K562 (cell line): ENCODE results near the gene PITX1. TPM values are rescaled to one million over a fixed set of nuclear protein-coding genes. Genes with fewer than 3 reads are reported as not detected.

Experiments used
- CBFA2T2 ChIP-seq: fragments of 450-650 bp; conservative IDR thresholded peaks from 2 replicates; pipeline ENCODE4 v1.6.1; 2017; ENCODE audit warnings: mild to moderate bottlenecking
- ETV5 ChIP-seq: sonication (generic); formaldehyde crosslinking; IDR thresholded peaks from 2 replicates; pipeline ENCODE4 v1.4.0; 2020; ENCODE audit warnings: low read depth, mild to moderate bottlenecking, missing genetic modification reagents
- FOXM1 ChIP-seq, 2 experiments: fragments of 450-650 bp in 1 of 2; sonication (generic) in 1 of 2; formaldehyde crosslinking in 1 of 2; IDR thresholded peaks; 2 replicates each; pipeline versions ENCODE4 v1.6.1 to v1.9.0; 2017 to 2022; ENCODE audit warnings: low read depth in 2 of 2, mild to moderate bottlenecking in 2 of 2, missing genetic modification reagents in 1 of 2, moderate library complexity in 1 of 2
- HNRNPK ChIP-seq: fragments of 200-400 bp; formaldehyde crosslinking; IDR thresholded peaks from one replicate; pipeline ENCODE4 v1.6.1; 2018; ENCODE audit warnings: mild to moderate bottlenecking, low read depth, low read length; ENCODE audit not compliant: poor library complexity, severe bottlenecking
- KDM1A ChIP-seq, 2 experiments: fragments of 450-650 bp; IDR thresholded peaks; 2 replicates each; pipeline ENCODE4 v1.6.1; 2016; ENCODE audit warnings: mild to moderate bottlenecking in 2 of 2
- MAZ ChIP-seq, 2 experiments: fragments of 450-650 bp in 1 of 2; sonication (generic) in 1 of 2; formaldehyde crosslinking; IDR thresholded peaks in 1 of 2; conservative IDR thresholded peaks in 1 of 2; 2 replicates each; pipeline versions ENCODE4 v1.4.0 to v1.5.0; 2020; ENCODE audit warnings: mild to moderate bottlenecking in 1 of 2, missing genetic modification reagents in 1 of 2
- NR1H2 ChIP-seq: sonication (generic); formaldehyde crosslinking; IDR thresholded peaks from 2 replicates; pipeline ENCODE4 v1.4.0; 2020; ENCODE audit warnings: mild to moderate bottlenecking, missing genetic modification reagents
- RCOR1 ChIP-seq, 2 experiments: IDR thresholded peaks; 2 replicates each; pipeline ENCODE4 v1.6.1; 2012; ENCODE audit warnings: low read depth in 2 of 2, low read length in 2 of 2, borderline replicate concordance in 1 of 2, improper control_type of control experiment in 1 of 2
- SIN3B ChIP-seq: fragments of 450-650 bp; IDR thresholded peaks from 2 replicates; pipeline ENCODE4 v1.6.1; 2017; ENCODE audit warnings: low read depth, mild to moderate bottlenecking, moderate library complexity
- SPI1 ChIP-seq: IDR thresholded peaks from 2 replicates; pipeline ENCODE4 v1.6.1; 2011; ENCODE audit warnings: low read depth, low read length, control low read depth, borderline replicate concordance
- STAT5A ChIP-seq: IDR thresholded peaks from 2 replicates; pipeline ENCODE4 v1.6.1; 2012; ENCODE audit warnings: low read length, inconsistent platforms, borderline replicate concordance
- TFAM ChIP-seq: fragments of 250-450 bp; sonication (Bioruptor Pico); conservative IDR thresholded peaks from 2 replicates; pipeline ENCODE4 v1.5.0; 2021; ENCODE audit warnings: mild to moderate bottlenecking, moderate library complexity
- XRCC4 ChIP-seq: IDR thresholded peaks from one replicate; pipeline ENCODE4 v1.6.1; 2011; ENCODE audit not compliant: insufficient read depth, insufficient read length; ENCODE audit errors: extremely low read depth
- ZNF551 ChIP-seq: fragments of 250-450 bp; sonication (Bioruptor Pico); IDR thresholded peaks from 2 replicates; pipeline ENCODE4 v1.5.0; 2021; ENCODE audit warnings: mild to moderate bottlenecking, moderate library complexity
- polyA plus RNA-seq, 8 experiments: library from polyadenylated mRNA; depleted of rRNA in 4 of 8; stranded (reverse) in 5 of 8; unstranded in 3 of 8; fragments of >200 nt; fragmentation: Nextera tagmentation in 2 of 8; fragmentation: Illumina TruSeq in 1 of 8; extraction: Ambion mirVana in 2 of 8; extraction: Trizol in 1 of 8; gene quantifications; 2 replicates each; pipeline versions ENCODE4 v1.2.1 to v1.2.3, GENCODE V29; 2011 to 2014; ENCODE audit warnings: inconsistent platforms in 1 of 8, missing spikeins in 1 of 8
- total RNA-seq, 7 experiments: library from RNA; depleted of rRNA in 6 of 7; stranded (reverse); fragments of >200 nt in 6 of 7; fragmentation: Illumina TruSeq in 2 of 7; extraction: Trizol in 2 of 7; gene quantifications; 2 replicates each; pipeline versions ENCODE4 v1.2.1 to v1.2.3, GENCODE V29; 2011 to 2021; ENCODE audit warnings: low replicate concordance in 1 of 7
- TF ChIP-seq, protein P1 (sequence below): fragments of 450-650 bp; IDR thresholded peaks from 2 replicates; pipeline ENCODE4 v1.6.1; 2016
- TF ChIP-seq, protein P2 (sequence below), 2 experiments: fragments of 450-650 bp in 1 of 2; sonication (generic) in 1 of 2; formaldehyde crosslinking in 1 of 2; IDR thresholded peaks in 1 of 2; conservative IDR thresholded peaks in 1 of 2; 2 replicates each; pipeline versions ENCODE4 v1.6.1 to v1.8.1; 2016 to 2023; ENCODE audit warnings: mild to moderate bottlenecking in 2 of 2, moderate library complexity in 2 of 2, inconsistent platforms in 1 of 2, missing genetic modification reagents in 1 of 2

Gene PITX1
- total and polyA plus RNA-seq, 9 of the 15 experiments (the other 6 are each of a cell fraction or from before 2014, with no cell fraction given), result 0.13 to 88.2 (median 24.9) TPM

DNA sequence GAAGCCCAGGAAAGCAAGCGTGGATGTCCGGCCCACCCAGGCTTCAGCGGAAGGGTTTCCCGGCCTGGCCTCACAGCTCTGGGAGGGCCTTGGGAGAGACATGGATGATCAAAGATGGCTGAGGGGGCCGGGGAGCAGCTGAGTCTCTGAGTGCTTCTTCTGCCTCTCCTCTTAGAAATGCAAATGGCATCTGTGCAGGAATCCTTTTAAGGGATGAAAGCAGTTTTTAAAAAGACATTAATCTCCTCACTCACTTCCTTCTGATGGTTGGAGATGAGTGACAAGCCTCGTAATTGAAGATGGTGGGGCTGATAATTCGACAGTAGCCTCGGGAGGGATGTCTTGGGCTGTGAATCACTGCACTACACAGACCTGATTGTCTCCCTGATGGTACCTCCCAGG, 24.3 kb upstream of the PITX1 start (continued):
- TF ChIP-seq NR1H2 (CRISPR knock-in tag) (no peak), KDM1A (IDR thresholded peaks at IDR 0.05) (peak; percentile 82), HNRNPK (no peak), SIN3B (no peak), ZNF551 (CRISPR knock-in tag) (no peak), TFAM (CRISPR knock-in tag) (no peak), XRCC4 (no peak), ETV5 (CRISPR knock-in tag) (no peak), MAZ (CRISPR knock-in tag; conservative IDR thresholded peaks at IDR 0.05 in 1 of 2, IDR thresholded peaks at IDR 0.05 in 1 of 2) (no peak), SPI1 (no peak), STAT5A (no peak), RCOR1 (IDR thresholded peaks at IDR 0.05; ENCODE audit: borderline replicate concordance in 1 of 2, low read depth in 2 of 2, low read length in 2 of 2) (peak in 1 of 2 experiments; percentile 90; a peak in 2 of 4 replicates), FOXM1 (IDR thresholded peaks at IDR 0.05; ENCODE audit: low read depth) (no peak), FOXM1 (CRISPR knock-in tag; IDR thresholded peaks at IDR 0.05; ENCODE audit: low read depth) (no peak), CBFA2T2 (no peak)
- TF ChIP-seq, protein P1, sequence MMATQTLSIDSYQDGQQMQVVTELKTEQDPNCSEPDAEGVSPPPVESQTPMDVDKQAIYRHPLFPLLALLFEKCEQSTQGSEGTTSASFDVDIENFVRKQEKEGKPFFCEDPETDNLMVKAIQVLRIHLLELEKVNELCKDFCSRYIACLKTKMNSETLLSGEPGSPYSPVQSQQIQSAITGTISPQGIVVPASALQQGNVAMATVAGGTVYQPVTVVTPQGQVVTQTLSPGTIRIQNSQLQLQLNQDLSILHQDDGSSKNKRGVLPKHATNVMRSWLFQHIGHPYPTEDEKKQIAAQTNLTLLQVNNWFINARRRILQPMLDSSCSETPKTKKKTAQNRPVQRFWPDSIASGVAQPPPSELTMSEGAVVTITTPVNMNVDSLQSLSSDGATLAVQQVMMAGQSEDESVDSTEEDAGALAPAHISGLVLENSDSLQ, result peak; percentile 78
- TF ChIP-seq, protein P2, sequence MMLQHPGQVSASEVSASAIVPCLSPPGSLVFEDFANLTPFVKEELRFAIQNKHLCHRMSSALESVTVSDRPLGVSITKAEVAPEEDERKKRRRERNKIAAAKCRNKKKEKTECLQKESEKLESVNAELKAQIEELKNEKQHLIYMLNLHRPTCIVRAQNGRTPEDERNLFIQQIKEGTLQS (IDR thresholded peaks at IDR 0.05), result no peak
- TF ChIP-seq, protein P2 (CRISPR knock-in tag; conservative IDR thresholded peaks at IDR 0.05), result no peak
